GM21737 (cell line): ENCODE measurements around the gene POM121L2.

Source experiments
- ATAC-seq: cut with Tn5 transposase; IDR thresholded peaks from one replicate; pipeline ENCODE4 v1.9.1; 2021; ENCODE audit warnings: mild to moderate bottlenecking, moderate library complexity; ENCODE audit not compliant: unreplicated experiment

Gene POM121L2

DNA sequence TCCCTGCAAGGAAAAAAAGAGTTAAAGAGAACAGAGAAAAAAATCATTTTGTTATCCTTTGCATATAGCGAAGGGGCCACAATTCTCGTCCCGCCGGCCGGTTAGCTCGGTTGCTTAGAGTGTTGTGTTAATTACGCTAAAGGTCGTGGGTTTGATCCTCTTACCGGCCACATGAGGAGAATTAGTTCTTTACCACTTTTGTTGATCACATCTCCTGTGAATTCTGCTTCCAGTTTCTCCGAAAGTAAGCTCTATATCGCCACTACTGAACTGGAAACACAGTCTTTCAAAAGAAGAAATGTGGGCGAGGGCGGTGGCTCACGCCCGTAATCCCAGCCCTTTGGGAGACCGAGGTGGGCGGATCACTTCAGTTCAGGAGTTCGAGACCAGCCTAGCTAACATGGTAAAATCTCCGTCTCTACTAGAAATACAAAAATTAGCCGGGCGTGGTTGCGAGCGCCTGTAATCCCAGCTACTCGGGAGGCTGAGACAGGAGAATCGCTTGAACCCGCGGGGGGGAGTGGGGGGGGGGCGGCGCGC, 51.2 kb downstream of the POM121L2 start:
- no peak for ATAC-seq

DNA sequence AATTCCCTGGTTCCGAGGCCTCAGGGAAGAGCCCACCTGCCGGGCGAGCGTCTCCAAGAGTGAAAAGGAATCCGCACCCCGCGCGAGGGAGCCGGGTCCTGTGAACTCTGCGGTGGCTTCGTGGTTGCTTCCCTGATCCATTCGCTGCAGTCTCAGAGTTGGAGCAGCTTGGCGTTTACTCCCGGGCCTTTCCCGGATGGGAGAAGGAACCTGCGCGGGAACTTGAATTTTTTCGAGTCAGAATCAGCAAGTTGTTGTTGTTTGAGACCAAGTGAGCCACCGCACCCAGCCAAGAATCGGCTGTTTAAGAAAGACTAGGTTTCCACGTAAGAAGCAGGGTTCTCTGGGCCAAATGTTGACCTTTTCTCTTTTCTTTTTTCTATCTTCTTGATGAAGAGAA, 51.7 kb downstream of the POM121L2 start:
- ATAC-seq = no peak
